CD14-positive monocyte (primary cell): Measurements from ENCODE around the gene SREK1. TPM values are rescaled to one million over a fixed set of nuclear protein-coding genes. Genes with fewer than 3 reads are reported as not detected.

Source experiments
- DNase-seq, 3 donors: peaks; one replicate each; pipeline ENCODE4 v3.0.0-alpha.2; 2011 to 2022
- H2AFZ ChIP-seq: 2 replicates; pipeline ENCODE4 v1.6.0; 2012; ENCODE audit warnings: mild to moderate bottlenecking, low read depth, low read length, inconsistent platforms; ENCODE audit not compliant: insufficient read depth, poor library complexity, severe bottlenecking
- H3K27ac ChIP-seq, 2 donors: 1 replicate in 1 of 2; 2 replicates in 1 of 2; pipeline ENCODE4 v1.5.1; 2012 to 2013; ENCODE audit warnings: low read length in 2 of 2, control low read depth in 1 of 2, inconsistent platforms in 1 of 2, low read depth in 1 of 2, mild to moderate bottlenecking in 1 of 2
- H3K27me3 ChIP-seq, 2 donors: one replicate each; pipeline versions ENCODE4 v1.6.0 to v1.6.1; 2011 to 2013; ENCODE audit warnings: low read length in 2 of 2; ENCODE audit not compliant: control insufficient read depth in 2 of 2, insufficient read depth in 2 of 2
- H3K36me3 ChIP-seq, 2 donors: replicated peaks in 1 of 2; 1 replicate in 1 of 2; 2 replicates in 1 of 2; pipeline versions ENCODE4 v1.5.1 to v1.6.1; 2012 to 2013; ENCODE audit warnings: low read length in 2 of 2, control low read depth in 1 of 2, inconsistent platforms in 1 of 2, mild to moderate bottlenecking in 1 of 2; ENCODE audit not compliant: insufficient read depth in 2 of 2, control insufficient read depth in 1 of 2
- H3K4me1 ChIP-seq, 2 donors: 1 replicate in 1 of 2; 2 replicates in 1 of 2; pipeline versions ENCODE4 v1.5.1 to v1.6.1; 2012 to 2013; ENCODE audit warnings: low read length in 2 of 2, control low read depth in 1 of 2, inconsistent platforms in 1 of 2, mild to moderate bottlenecking in 1 of 2, moderate library complexity in 1 of 2; ENCODE audit not compliant: insufficient read depth in 2 of 2, control insufficient read depth in 1 of 2
- H3K4me2 ChIP-seq: replicated peaks from 2 replicates; pipeline ENCODE3; 2012; ENCODE audit warnings: low read length, moderate library complexity, mild to moderate bottlenecking; ENCODE audit not compliant: poor library complexity, severe bottlenecking; ENCODE audit errors: extremely low read depth
- H3K4me3 ChIP-seq, 3 experiments: fragments of 200-600 bp in 1 of 3; sonication (generic) in 1 of 3; replicated peaks in 1 of 3; 1 replicate in 2 of 3; 2 replicates in 1 of 3; pipeline ENCODE4 v1.5.1; 2011 to 2013; ENCODE audit warnings: low read length in 3 of 3, mild to moderate bottlenecking in 3 of 3, control low read depth in 2 of 3, low read depth in 2 of 3, inconsistent platforms in 1 of 3, moderate library complexity in 1 of 3
- H3K79me2 ChIP-seq: 2 replicates; pipeline ENCODE4 v1.6.0; 2012; ENCODE audit warnings: mild to moderate bottlenecking, control low read depth, inconsistent platforms, low read length, moderate library complexity; ENCODE audit not compliant: insufficient read depth
- H3K9ac ChIP-seq: 2 replicates; pipeline ENCODE4 v1.6.0; 2017; ENCODE audit warnings: low read length, mild to moderate bottlenecking; ENCODE audit not compliant: insufficient read depth, poor library complexity, severe bottlenecking
- H3K9me3 ChIP-seq, 2 donors: replicated peaks in 1 of 2; 1 replicate in 1 of 2; 2 replicates in 1 of 2; pipeline versions ENCODE4 v1.5.1 to v1.6.1; 2012 to 2013; ENCODE audit warnings: low read length in 2 of 2, control low read depth in 1 of 2; ENCODE audit not compliant: control insufficient read depth in 1 of 2, insufficient read depth in 1 of 2
- H4K20me1 ChIP-seq: 2 replicates; pipeline ENCODE4 v1.6.0; 2012; ENCODE audit warnings: mild to moderate bottlenecking, low read length, control low read depth, moderate library complexity; ENCODE audit not compliant: insufficient read depth
- H3K27ac Mint-ChIP-seq, 7 donors: one replicate each; pipeline ENCODE4 v1.8.0; 2020; ENCODE audit warnings: mild to moderate bottlenecking in 7 of 7, mixed read lengths in 7 of 7, moderate library complexity in 6 of 7, inconsistent platforms in 2 of 7
- H3K27me3 Mint-ChIP-seq, 3 donors: one replicate each; pipeline ENCODE4 v1.8.0; 2021 to 2022; ENCODE audit warnings: low read depth in 3 of 3, mild to moderate bottlenecking in 3 of 3, mixed read lengths in 3 of 3, moderate library complexity in 3 of 3, inconsistent platforms in 1 of 3
- H3K36me3 Mint-ChIP-seq, 2 donors: one replicate each; pipeline ENCODE4 v1.8.0; 2020; ENCODE audit warnings: mixed read lengths in 2 of 2, inconsistent platforms in 1 of 2, mild to moderate bottlenecking in 1 of 2
- H3K4me1 Mint-ChIP-seq: one replicate; pipeline ENCODE4 v1.8.0; 2020; ENCODE audit warnings: mild to moderate bottlenecking, mixed read lengths
- H3K4me3 Mint-ChIP-seq, 2 donors: one replicate each; pipeline ENCODE4 v1.8.0; 2020; ENCODE audit warnings: mild to moderate bottlenecking in 2 of 2, mixed read lengths in 2 of 2, moderate library complexity in 1 of 2
- H3K9me3 Mint-ChIP-seq, 7 donors: one replicate each; pipeline ENCODE4 v1.8.0; 2020 to 2022; ENCODE audit warnings: mixed read lengths in 7 of 7, mild to moderate bottlenecking in 6 of 7, moderate library complexity in 6 of 7, inconsistent platforms in 2 of 7
- WGBS: methylation state at CpG from one replicate; pipeline ENCODE4 v1.1.5; 2013; ENCODE audit warnings: missing lambda C conversion rate; ENCODE audit not compliant: insufficient coverage; 5-methylcytosine and 5-hydroxymethylcytosine counted together
- intact Hi-C, 2 donors: fragments of 100-400 bp; cut with micrococcal nuclease; formaldehyde crosslinking; loops; one replicate each; pipeline versions ENCODE4 v1.15.0 to v1.15.1; 2023
- polyA plus RNA-seq, 3 donors: library from polyadenylated mRNA; depleted of rRNA in 1 of 3; unstranded in 2 of 3; stranded (reverse) in 1 of 3; fragments of 300-500 nt in 2 of 3; fragments of >200 nt in 1 of 3; fragmentation: Illumina TruSeq in 2 of 3; gene quantifications; 1 replicate in 2 of 3; 2 replicates in 1 of 3; pipeline ENCODE4 v1.2.3, GENCODE V29; 2012 to 2021
- TF ChIP-seq, protein P1 (sequence below): fragments of 200-600 bp; IDR thresholded peaks from one replicate; pipeline ENCODE4 v1.8.0; 2022; ENCODE audit warnings: antibody characterized with exemption, mild to moderate bottlenecking

SREK1 gene
- polyA plus RNA-seq, 3 donors: 6.4 to 34.8 (median 9.8) TPM

DNA sequence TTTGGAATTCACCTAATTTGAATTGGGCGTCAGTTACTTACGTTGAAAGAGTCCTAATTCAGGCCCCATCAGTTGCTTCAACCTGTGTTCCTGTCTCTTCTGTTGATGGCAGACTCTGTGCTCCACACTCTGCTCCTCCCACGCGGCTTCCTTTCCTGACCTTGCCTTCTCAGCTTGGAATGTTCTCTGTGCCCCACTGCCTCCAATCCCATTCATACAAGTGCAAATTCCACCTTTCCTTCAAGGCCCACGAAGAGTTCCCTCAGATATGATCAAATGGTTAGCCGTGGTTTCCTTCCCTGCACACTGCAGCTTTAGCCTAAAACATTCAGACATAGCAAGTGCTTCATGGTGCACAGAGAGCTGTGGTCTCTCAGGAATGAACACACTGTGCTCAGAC is 65.7 kb downstream of the SREK1 start:
- Histone ChIP-seq H3K36me3 (no peaks in the 10 kb centered on the region), H3K27me3 (no peaks in the 10 kb centered on the region), H3K4me2 (no peak overlapping the region), H3K9me3 (no peaks in the 10 kb centered on the region), H3K4me3 (no peak overlapping the region), H2AFZ (no peak overlapping the region), H4K20me1 (no peaks in the 10 kb centered on the region), H3K79me2 (no peaks in the 10 kb centered on the region), H3K27ac (no peak overlapping the region), H3K9ac (no peak overlapping the region), H3K4me1 (no peaks in the 10 kb centered on the region)
- H3K36me3 Mint-ChIP-seq: no peaks in the 10 kb centered on the region
- no peak for DNase-seq
- peaks cover 0 to 6% (median 0%) of the 10 kb centered on the region in 7 donors for H3K9me3 Mint-ChIP-seq
- 71% methylated on average over 6 of the region's 6 CpGs for WGBS
- peak overlapping the region in 1 of 7 donors; percentile 20 for H3K27ac Mint-ChIP-seq
- H3K4me3 Mint-ChIP-seq: no peak overlapping the region
- TF ChIP-seq, protein P1, sequence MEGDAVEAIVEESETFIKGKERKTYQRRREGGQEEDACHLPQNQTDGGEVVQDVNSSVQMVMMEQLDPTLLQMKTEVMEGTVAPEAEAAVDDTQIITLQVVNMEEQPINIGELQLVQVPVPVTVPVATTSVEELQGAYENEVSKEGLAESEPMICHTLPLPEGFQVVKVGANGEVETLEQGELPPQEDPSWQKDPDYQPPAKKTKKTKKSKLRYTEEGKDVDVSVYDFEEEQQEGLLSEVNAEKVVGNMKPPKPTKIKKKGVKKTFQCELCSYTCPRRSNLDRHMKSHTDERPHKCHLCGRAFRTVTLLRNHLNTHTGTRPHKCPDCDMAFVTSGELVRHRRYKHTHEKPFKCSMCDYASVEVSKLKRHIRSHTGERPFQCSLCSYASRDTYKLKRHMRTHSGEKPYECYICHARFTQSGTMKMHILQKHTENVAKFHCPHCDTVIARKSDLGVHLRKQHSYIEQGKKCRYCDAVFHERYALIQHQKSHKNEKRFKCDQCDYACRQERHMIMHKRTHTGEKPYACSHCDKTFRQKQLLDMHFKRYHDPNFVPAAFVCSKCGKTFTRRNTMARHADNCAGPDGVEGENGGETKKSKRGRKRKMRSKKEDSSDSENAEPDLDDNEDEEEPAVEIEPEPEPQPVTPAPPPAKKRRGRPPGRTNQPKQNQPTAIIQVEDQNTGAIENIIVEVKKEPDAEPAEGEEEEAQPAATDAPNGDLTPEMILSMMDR: no peak
- no peaks in the 10 kb centered on the region for H3K4me1 Mint-ChIP-seq
- H3K27me3 Mint-ChIP-seq: peaks cover 0 to 2% (median 0%) of the 10 kb centered on the region in 3 donors
- intact Hi-C loops: no loop called here

DNA sequence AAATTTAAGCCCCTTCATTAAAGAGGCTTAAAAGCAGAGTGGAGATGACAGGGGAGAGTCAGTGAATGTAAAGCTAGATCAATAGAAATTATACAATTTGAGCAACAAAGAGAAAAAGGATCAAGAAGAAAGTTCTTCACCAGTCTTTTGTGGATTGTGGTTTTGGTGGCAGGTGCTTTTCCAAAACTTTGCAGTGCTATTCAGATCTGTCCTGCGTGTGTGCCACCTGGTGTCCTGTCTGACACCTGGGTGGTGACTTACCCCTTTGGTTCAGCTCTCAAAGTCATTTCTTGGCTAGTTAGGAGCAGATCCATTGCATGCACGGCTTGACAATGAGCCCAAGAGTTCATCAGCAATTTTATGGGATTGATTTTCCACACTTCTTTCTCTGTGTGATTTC is 69.4 kb downstream of the SREK1 start:
- intact Hi-C loops: no loop called here
- Mint-ChIP-seq H3K27ac (no peak overlapping the region), H3K4me3 (no peak overlapping the region), H3K4me1 (no peaks in the 10 kb centered on the region), H3K27me3 (peaks cover 0 to 2% (median 0%) of the 10 kb centered on the region in 3 donors), H3K9me3 (peaks cover 0 to 6% (median 3%) of the 10 kb centered on the region in 7 donors), H3K36me3 (no peaks in the 10 kb centered on the region)
- Histone ChIP-seq H3K27me3 (no peaks in the 10 kb centered on the region), H2AFZ (no peak overlapping the region), H3K9me3 (no peaks in the 10 kb centered on the region), H3K9ac (no peak overlapping the region), H3K4me3 (no peak overlapping the region), H3K79me2 (no peaks in the 10 kb centered on the region), H4K20me1 (no peaks in the 10 kb centered on the region), H3K36me3 (no peaks in the 10 kb centered on the region), H3K4me2 (no peak overlapping the region), H3K27ac (no peak overlapping the region), H3K4me1 (no peaks in the 10 kb centered on the region)
- TF ChIP-seq, protein P1: no peak
- DNase-seq: no peak
- 78% methylated on average over 1 of the region's 2 CpGs for WGBS
